ENCODE results near the gene SLC46A1.
A peak's percentile ranks its signal among the peaks of the same experiment; 100 is the strongest.
"Not testable (repeated sequence)": the region's sequence is repeated elsewhere in the genome, so short reads cannot be mapped to it uniquely, and the experiment has no call there.

Gene SLC46A1

DNA sequence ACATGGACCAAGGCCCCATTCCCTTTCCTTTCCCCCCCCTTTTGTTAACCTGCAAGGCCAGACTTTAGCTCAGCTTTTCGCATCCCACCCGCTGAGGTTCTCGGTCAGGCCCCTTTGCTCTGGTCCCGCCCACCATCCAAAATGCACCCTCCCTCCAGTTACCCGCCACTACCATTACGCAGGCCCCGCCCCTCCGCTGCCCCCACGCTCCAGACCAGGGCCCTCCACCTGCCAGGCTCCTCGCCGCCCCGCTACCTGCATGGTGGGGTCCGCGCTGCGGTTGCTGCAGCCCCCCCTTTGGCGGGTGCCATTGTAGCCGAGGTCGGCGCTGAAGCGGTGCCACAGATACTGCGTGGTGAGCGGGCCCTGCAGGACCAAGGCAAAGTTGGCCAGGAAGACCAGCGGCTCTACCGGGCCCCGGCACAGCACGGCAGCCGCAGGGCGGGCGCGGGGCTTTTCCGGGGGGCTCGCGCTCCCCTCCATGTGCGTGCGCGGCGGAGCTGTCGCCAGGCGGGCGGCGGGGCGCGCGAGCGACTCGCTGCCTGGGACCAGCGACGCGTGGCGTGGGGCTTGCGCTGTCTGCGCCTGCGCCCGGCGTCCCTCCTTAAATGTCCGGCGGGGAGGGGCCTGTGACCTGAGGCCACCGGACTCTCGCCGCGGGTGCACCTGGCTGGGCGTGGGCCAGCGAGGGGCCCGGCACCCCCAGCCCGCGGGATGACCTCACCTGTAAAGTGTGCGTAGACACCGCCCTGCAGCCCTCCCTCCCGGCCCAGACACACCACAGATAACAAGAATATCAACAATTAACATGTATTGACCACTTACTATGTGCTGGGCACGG is at the start of gene SLC46A1:
Gene SLC46A1, minus strand, starts transcription at position 581 of the 841 bp plus-strand sequence. Its CDS starts 98 bp downstream, at position 483.
- peak; percentile 53 for DNase-seq (ENCODE audit: low read depth, low spot score)

DNA sequence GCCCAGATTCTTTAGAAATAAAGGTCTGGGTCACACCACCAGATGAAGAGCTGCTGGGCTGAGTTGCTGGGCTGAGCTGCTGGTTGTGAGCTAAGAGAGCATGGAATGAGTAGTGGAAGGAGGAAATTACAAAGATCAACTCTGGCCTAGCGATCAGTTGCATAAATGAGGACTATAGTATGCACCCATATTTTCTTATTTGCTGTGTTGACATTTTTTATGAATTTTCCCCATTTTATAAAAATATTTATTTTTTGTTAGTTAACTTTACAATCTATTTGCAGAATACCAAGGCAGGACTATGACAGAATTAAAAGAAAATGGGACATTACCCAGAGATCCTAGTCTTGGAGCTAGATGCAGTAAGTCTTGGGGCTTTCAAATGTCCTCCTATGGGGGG is 43.8 kb upstream of the SLC46A1 start:
- DNase-seq (ENCODE audit: low read depth, low spot score), result no peak

DNA sequence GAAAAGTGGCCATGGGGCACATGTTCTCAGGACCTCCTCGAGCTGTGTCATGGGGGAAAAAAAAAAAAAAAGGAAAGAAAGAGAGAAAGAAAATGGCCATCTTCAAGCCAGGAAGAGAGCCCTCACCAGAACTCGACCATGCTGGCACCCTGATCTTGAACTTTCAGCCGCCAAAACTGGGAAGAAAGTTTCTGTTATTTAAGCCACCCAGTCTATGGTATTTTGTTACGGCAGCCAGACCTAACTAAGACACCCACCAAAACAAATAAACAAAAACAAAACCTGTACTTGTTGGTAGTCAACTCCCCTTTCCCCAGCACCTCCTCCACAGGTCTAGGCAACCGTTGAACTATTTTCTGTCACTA is 41.4 kb upstream of the SLC46A1 start:
- no peak for DNase-seq (ENCODE audit: low read depth, low spot score)

DNA sequence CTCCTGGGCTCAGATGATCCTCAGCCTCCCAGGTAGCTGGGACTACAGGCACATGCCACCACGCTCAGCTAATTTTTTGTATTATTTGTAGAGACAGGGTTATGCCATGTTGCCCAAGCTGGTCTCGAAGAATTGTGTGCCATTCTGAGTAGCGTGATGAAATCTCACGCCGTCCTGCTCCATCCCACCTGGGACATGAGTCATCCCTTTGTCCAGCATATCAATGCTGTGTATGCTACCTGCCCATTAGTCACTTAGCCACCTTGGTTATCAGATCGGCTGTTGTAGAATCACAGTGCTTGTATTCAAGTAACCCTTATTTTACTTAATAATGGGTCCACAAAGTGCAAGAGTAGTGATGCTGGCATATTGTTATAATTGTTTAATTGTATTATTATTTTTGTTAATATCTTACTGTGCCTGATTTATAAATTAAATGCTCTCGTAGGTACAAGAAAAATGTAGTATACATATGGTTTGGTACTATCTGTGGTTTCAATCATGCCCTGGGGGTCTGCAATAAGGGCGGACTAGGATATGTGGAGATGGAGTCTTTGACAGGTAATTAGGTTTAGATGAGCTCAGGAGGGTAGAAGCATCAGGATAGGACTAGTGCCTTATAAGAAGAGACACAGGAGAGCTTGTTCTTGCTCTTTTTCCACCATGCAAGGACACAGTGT is 40.8 kb upstream of the SLC46A1 start:
- no peak for DNase-seq (ENCODE audit: low read depth, low spot score)

DNA sequence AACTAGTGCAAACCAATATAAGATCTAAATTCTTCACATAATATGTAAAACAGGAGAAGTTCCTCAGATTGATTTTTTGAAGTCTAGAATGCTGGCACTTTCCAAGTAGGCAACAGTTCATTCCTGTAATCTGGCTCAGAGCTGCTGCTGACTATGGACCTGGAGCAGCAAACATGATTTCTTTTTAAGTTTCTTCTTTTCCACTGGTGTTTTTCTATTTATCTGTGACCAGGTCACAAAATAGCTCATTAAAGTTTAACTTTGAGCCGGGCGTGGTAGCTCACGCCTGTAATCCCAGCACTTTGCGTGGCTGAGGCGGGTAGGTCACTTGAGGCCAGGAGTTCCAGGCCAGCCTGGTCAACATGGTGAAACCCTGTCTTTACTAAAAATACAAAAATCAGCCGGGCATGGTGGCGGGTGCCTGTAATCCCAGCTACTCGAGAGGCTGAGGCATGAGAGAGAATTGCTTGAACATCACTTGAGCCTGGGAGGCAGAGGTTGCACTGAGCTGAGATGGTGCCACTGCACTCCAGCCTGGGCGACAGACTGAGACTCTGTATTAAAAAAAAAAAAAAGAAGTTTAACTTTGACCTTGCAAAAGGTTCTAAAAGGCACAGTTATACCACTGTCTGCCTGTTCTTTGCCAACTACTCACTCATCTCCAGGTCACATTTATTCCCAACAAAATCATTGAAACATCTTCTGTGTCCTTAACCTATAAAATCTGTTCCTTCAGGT is 38.1 kb upstream of the SLC46A1 start:
- DNase-seq (ENCODE audit: low read depth, low spot score), result no peak

DNA sequence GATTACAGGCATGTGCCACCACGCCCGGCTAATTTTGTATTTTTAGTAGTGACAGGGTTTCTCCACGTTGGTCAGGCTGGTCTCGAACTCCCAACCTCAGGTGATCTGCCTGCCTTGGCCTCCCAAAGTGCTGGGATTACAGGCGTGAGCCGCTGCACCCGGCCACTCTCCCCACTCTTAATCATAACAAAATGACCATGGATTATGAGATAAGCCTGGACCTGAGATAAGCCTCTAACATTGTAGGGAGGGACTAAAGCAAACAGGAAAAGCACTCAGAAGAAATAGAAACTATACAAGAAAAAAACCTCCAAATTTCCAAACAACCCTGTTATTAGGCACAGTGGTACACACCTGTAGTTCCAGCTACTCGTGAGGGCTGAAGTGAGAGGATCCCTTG is 28.3 kb upstream of the SLC46A1 start:
- DNase-seq (ENCODE audit: low read depth, low spot score), result not testable (repeated sequence)

DNA sequence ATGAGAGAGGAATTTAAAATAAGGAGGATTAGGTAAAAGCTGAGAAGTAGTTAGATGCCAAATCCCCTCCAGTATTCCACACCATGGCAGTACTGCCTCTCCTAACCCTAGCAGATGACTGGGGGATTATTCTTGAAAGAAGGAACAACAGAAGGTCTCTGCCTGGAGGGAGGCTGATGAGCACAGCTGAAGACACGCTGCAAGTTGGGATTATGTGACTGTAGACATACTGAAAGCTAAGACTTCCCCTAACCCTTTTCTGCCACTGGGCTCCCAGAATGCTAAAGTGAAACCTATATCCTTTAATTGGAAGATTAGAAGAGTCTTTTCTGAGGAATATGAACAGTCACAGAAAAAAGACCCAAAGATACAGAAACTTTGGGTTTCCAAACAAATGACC is 27.7 kb upstream of the SLC46A1 start:
- no peak for DNase-seq (ENCODE audit: low read depth, low spot score)

DNA sequence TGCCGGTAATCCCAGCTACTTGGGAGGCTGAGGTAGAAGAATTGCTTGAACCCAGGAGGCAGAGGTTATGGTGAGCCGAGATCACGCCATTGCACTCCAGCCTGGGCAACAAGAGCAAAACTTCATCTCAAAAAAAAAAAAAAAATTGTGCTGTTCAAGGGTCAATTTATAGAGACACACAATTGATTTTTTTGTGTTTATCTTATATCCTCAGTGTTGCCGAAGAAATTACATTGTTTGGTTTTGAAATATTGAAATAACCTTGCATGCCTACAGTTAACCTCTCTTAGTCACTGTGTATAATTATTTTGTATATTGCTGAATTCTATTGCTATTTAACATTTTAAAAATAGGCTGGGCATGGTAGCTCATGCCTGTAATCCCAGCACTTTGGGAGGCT is 22.0 kb upstream of the SLC46A1 start:
- DNase-seq (ENCODE audit: low read depth, low spot score), result not testable (repeated sequence)

DNA sequence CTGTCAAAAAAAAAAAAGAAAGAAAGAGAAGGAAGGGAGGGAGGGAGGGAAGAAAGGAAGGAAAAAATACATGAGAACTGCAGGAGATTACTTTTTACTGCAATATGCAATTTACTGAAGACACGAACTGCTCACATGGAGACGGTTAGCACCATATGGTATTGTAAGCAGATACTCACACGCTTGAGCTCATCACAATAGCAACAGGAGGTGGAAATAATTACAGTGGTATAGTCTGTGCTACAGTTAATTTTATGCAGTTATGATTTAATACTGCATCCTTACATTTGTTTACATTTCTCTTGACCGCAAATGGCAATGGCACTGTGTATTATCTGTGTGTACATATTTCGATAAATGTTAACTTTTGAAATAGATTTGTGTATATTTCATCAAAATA is 21.4 kb upstream of the SLC46A1 start:
- no peak for DNase-seq (ENCODE audit: low read depth, low spot score)

DNA sequence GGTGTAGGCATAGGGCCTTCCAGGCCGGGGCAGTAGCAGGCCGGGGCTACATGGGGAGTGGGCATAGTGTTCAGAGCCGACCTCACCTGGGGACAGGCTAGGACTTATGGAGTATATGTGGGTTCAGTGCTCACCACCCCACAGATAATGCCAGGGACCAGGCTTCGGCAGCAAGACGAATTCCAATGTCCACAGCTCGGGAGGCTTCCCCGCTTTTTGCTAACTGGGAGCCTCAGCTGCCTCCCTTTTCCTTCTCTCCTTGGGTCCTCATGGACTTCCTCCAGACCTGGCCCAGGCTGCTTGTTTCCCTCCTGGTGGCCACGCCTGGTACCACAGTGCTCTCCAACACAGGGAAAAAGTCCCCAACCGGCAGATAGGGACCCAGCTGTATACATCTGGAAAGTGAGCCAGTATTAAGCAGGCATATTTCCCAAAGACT is 20.1 kb upstream of the SLC46A1 start:
- no peak for DNase-seq (ENCODE audit: low read depth, low spot score)

DNA sequence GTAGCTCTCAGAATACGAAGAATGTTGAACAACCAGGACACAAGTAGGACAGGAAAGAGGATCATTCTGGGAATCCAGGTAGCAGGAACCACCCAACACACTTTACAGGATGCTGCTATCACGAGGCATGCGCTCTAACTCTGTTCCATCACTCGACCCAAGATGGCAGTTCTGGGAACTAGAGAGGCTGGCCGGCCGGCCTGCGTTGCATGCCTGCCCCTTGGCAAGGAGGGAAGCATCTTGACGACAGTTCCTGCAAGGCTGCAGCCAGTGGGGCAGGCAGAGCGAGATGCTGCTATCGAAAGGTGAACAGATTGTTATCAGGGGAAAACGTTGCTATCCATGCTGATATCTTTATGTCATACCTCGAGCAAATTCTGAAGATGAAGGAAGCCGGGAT is 19.2 kb upstream of the SLC46A1 start:
- no peak for DNase-seq (ENCODE audit: low read depth, low spot score)

DNA sequence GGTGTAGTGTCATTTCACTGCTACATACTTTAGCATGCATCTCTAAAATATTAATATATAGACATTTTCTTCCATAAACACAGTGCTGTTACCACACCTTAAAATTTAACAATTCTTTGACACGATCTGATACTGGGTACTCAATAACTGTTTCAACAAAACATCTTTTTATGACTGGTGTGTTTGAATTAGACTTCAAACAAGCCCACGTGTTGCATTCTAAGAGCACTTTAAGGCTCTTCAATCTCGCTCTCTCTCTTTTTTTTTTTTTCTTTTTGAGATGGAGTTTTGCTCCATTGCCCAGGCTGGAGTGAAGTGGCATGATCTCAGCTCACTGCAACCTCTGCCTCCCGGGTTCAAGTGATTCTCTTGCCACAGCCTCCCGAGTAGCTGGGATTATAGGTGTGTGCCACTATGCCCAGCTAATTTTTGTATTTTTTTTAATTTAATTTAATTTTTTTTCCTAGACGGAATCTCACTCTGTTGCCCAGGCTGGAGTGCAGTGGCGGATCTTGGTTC is 15.8 kb upstream of the SLC46A1 start:
- no peak for DNase-seq (ENCODE audit: low read depth, low spot score)

DNA sequence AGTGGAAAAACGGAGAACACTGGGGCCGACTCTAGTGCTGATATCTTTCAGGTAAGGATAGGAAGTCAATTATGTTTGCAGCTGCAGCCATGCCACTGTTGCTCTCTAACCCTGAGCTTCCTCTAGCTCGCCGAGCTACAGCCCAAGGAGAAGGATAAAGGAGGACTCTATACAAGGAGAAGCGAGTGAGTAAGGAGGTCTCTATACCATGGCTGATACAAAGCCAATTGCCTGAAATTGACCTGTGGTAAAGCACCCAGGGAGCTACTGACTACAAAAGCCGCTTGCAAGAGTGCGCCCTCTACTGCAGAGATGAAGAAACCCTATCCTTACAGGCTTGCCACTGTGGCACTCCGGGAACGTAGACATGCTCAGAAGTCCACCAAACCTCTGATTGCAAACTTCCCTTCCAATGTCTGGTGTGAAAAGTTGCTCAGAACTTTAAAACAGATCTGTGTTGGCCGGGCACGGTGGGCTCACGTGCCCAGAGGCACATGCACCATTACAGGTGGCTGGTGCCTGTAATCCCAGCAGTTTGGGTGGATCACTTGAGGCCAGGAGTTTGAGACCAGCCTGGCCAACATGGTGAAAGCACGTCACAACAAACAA is 10.8 kb upstream of the SLC46A1 start:
- DNase-seq (ENCODE audit: low read depth, low spot score), result no peak

DNA sequence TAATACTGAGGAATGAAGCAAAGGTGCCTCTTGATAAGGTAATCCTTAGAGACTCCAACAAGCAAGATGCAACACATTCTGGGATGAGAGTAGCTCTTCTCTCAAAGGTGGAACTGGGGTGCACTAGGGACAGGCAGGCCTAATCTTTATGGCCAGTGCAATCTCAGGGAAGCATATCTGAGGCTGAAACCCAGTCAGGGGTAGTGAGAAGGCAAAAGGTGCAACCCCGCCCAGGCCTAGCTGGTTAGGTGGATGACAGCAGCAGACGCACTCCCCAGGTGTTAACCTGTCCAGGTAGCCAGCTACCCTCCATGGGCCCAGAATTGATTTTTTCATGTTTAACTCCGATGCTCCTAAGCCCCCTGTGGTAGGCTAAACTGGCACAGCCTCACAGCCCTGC is 9.9 kb upstream of the SLC46A1 start:
- no peak for DNase-seq (ENCODE audit: low read depth, low spot score)

DNA sequence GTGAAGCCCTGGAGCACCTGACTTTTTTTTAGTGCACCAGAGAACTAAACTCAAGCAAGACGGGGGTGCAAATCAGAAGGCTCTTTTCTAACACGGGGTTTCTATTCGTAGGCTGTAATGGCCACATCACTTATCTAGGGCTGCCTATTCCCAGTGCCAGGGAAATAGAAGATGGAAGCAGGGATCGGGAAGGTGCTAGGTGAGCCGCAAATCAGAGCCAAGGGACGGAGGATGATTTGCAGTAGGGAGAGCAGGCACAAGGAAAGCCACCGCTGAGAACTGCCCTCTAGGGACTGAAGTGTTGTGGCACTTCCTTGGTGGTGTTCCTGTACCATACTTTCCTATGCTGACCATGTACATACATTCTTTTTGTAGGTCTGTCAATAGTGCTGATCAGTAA is 7.8 kb upstream of the SLC46A1 start:
- DNase-seq (ENCODE audit: low read depth, low spot score), result no peak

DNA sequence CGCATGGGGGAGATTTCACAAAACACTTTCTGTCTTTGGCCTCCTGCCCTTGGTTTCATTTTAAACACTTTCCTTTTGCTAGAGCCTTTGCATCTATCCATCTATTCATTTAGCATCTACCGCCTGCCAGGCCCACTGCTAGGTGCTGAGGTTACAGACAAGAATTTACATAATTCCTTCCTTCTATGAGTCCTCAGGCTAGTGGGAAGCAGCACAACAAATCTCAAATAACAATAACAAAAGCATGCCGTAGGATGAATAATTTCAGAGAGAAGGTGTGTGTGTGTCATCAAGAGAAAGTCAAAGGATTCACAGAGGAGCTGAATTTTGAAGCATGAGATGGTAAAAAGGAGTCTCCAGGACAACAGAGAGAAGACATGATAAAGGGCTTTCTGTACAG is 6.1 kb upstream of the SLC46A1 start:
- no peak for DNase-seq (ENCODE audit: low read depth, low spot score)

DNA sequence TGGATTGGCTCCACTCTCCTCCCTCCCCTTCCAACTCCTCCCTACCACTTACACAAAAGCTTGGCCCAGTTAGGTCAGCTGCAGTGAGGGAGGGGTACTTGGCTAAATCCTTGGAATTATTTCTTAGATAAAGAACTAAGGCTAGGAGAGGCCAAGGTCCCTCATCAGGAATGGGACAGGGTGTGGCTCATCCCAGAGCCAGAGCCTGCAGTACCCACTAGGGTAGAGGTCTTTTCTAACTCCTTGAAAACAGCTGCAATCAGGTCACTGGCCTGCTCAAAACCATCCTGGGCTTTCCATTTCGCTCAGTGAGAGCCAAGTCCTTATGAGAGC is 1.9 kb upstream of the SLC46A1 start:
- DNase-seq (ENCODE audit: low read depth, low spot score), result no peak

DNA sequence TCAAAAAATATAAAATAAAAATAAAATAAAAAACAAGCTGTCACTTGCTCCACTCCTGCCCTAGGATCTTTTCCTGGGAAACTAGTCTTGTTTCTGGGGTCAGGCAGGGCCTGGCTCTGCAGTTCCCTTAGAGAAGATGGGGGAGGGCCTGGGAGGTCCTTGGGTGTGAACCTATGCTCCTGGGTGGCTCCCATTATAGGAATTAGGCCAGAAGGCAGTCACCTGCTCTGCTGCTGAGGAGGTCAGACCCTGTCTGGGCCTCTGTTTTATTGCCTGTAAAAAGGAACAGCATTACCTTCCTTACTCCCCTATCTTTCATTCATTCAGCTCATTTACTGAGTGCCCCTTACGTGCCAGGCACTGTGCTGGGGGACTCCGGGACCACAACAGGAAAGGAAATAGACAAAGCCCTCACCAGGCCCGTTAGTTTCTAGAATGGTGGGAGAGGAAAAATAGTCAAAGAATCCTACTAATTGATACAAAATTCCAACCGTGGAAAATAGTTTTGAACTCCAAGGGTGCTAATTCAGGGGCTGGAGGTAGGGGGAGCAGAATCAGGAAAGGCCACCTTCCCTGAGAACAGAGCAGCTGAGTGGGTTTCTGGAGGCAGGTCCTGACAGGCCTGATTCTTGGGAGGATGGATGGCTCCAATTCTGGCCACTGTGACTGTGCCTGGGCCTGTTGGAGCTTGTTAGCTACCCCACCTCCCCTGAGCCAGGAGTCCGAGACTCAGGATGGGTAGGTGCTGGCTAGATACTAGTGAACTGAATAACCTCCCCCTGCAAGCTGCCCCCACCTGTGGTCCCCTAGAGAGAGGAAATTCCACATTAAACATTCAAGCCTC is 1.3 kb upstream of the SLC46A1 start:
- no peak for DNase-seq (ENCODE audit: low read depth, low spot score)

DNA sequence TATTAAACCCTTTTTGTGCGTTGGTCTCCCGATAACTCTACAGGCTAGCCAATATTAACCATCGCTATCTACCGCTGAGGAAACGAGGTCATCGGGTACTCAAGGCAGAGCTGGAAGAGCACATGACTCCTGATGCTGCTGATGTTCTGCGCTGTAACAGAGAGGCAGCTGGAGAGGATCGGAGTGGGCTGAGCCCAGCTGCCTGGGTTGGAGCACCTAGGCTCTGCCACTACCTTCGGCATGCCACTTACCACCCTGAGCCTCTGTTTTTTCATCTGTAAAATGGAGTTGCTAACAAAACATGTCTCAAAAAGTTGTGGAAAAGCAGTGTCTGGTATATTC is 432 bp upstream of the SLC46A1 start:
- DNase-seq (ENCODE audit: low read depth, low spot score), result no peak

DNA sequence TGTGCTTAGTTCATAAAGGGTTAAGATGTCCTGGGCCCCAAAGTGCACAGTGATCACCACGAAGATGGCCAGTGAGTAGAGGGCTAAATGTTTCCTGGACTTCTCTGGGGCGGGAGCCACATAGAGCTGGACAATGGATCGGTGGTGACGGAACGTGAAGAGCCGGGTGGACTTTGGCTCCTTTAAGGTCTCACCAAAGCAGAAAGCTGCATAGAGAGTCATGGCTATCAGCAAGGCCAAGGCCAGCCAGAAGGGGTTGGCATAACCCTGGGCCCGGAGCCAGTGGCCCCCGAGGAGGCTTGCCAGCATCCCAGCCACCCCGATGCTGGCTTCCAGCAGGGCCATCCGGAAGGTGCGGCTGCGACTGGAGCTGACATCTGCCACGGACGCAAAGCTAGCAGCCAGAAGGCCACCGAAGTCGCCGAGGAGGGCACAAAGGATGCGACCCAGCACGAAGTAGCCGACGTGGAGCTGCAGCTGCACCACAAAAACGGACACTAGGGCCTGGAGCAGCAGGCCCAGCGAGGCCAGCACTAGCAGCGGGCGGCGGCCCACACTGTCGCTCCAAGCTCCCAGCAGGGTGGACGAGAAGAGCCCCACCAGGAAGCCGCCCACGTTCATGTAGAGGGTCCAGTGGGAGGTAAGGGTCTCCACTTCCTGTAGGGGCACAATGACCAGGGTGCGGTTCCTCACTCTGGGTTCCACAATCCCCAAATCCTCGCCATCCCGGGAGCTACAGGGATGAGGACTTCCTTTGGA is 1.0 kb downstream of the SLC46A1 start:
- no peak for DNase-seq (ENCODE audit: low read depth, low spot score)

DNA sequence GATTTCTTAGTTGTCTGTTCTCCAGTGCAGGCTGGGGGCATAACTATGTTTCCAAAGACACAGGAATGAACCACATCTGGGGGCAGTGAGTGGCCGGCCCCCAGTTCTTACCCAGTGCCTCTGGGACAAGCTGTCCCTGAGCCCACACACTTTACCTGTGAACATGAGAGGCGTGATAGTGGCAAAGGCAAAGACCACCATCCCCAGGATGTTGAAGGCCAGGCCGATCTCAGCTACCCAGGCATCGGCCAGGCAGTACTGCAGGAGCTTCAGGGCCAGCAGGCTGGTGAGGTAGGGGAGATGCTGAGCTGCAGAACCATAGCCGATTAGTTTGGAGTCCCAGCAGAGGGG is 1.6 kb downstream of the SLC46A1 start:
- no peak for DNase-seq (ENCODE audit: low read depth, low spot score)
